ENCODE data around the gene TCN2.

The TCN2 gene

DNA sequence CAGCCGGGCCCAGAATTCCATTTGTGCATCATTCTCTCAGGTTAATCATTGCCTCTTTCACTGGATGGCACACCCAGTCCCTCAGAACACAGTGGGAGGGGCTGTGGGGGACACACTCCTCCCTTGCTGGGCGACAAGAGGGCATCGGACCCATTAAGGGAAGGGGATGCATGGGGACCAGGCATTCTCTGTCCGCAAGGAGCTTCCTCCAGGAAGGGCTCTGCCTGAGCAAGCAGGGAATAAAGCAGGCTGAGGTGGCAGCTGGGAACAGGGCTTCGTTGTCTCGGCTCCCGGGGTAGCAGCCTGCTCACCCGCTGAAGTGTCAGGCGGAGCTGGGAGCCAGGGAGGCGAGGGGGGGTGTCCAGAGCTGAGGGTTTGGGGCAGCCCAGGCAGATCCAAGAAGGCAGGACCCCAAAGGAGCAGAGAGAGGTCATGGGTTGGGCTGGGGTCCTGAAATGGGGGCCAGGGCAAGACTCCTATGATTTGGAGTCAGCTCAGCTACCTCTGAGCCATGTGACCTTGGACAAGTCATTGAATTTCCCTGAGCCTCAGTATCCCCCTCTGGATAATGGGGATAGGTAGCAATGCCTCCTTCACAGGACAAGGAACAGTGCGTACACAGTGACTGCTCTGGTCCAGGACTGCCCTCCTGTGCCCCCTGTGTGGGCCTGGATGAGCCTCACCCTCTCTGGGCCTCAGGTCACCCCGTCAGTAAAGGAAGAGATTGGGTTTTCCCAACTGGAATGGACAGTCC lies 34.0 kb upstream of the TCN2 start:
- TF ChIP-seq, protein P1, sequence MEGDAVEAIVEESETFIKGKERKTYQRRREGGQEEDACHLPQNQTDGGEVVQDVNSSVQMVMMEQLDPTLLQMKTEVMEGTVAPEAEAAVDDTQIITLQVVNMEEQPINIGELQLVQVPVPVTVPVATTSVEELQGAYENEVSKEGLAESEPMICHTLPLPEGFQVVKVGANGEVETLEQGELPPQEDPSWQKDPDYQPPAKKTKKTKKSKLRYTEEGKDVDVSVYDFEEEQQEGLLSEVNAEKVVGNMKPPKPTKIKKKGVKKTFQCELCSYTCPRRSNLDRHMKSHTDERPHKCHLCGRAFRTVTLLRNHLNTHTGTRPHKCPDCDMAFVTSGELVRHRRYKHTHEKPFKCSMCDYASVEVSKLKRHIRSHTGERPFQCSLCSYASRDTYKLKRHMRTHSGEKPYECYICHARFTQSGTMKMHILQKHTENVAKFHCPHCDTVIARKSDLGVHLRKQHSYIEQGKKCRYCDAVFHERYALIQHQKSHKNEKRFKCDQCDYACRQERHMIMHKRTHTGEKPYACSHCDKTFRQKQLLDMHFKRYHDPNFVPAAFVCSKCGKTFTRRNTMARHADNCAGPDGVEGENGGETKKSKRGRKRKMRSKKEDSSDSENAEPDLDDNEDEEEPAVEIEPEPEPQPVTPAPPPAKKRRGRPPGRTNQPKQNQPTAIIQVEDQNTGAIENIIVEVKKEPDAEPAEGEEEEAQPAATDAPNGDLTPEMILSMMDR (IDR thresholded peaks at IDR 0.05; ENCODE audit: borderline replicate concordance, insufficient read depth, low read depth, low read length): no peak
- H3K4me3 ChIP-seq (ENCODE audit: low read depth, low read length): no peak overlapping the region

DNA sequence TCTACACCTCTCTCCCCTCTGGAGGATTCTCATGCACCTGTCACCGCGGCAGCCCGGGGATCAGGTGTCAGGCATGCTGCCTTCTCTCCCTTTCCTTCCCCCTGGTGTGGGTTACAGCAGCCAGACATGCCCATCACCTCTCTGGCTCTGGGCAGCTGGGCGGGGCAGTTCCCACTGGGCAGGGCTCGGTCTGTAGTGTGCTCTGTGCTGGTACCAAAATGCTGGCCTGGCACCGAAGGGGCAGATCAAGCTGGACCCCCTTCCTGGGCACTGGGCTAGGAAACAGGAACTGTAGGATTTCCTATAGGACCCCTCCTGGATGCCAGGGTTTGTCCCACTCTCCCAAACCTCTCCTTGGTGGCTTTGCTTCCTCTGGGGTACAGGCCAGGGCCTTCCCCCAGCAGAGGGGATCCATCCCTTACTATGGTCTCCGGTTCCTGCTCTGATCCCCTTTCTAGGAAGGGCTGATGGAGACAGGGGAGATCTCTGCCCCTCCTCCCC lies 33.3 kb upstream of the TCN2 start:
- no peak overlapping the region for H3K4me3 ChIP-seq (ENCODE audit: low read depth, low read length)
- TF ChIP-seq, protein P1 (IDR thresholded peaks at IDR 0.05; ENCODE audit: borderline replicate concordance, insufficient read depth, low read depth, low read length): no peak

DNA sequence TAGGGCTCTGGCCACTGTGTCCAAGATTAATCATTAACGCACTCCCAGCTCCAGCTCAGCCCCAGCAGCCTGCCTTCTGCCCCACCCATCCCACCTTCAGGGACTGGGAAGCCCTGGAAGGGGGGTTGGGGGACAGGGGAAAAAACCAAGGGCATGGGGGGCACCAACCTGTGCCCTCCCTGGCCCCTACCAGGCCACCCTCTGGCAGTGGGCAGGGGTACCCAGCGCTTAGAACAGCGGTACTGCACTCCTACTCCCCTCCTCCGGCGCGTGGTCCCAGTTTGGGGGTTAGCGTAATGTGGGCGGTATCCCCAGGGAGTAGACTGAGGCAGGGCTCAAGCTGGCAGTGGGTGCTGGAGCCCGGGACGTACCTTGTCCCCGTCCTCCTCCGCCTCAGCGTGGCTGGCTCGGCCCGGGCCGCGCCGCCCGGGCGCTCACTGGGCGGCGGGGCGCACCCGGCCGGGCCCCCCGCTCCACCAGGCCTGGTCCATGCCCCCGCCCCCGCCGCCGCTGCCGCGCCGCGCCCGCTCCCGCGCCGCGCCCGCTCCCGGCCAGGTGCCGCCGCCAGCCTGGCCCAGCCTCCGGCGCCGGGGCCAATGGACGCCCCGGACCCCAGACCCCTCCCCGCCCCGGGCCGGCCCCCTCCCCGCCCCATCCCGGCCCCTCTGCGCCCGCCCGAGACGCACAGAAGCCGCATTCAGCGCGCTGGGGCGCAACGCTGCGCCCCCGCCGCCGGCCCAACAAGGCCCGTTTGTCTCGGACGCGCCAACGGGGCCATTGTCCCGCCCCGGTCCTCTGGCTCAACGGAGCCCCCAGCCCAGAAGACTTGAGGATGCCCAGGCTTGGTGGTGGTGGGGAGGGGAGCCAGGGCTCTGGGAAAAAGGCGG lies 32.6 kb upstream of the TCN2 start, which contains the start of gene GAL3ST1:
TSS of gene GAL3ST1 (minus strand) at position 571 of the 887 bp plus-strand sequence. CDS start 17,273 bp downstream, outside the sequence.
- TF ChIP-seq, protein P1 (IDR thresholded peaks at IDR 0.05; ENCODE audit: borderline replicate concordance, insufficient read depth, low read depth, low read length): no peak
- no peak within 1 kb of the TSS for H3K4me3 ChIP-seq (ENCODE audit: low read depth, low read length)

DNA sequence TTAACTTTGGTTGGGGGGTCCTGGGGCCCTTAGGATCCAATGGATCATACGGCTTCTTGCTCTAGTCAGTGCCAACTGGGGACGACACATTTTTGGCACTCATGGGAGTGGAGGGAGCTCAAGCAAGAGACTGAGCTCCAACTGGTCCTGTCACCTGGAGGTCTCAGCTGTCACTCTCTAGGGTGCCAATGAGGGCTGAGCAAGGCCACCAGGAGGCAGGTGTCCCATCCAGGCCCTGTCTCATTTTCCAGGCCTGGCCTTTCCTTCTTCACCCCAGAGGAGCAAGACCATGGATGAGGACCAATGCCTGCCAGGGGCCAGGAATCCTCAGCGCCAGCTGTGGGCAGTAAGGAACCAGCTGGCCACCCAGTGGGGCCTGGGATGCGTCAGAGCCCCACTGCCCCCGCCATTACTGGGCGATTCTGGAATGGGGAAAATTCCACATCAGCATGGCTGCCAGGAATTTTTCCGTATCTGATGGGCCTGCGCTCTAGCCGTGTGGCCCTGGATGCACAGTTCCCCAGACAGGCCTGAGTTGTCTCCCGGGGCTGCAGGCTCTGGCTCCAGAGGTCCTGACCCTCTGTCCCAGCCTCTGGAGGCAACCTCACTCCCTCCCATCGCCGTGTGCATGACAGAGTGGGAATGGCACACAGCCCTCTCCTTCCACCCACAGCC lies 31.8 kb upstream of the TCN2 start:
- no peak overlapping the region for H3K4me3 ChIP-seq (ENCODE audit: low read depth, low read length)
- TF ChIP-seq, protein P1 (IDR thresholded peaks at IDR 0.05; ENCODE audit: borderline replicate concordance, insufficient read depth, low read depth, low read length): no peak

DNA sequence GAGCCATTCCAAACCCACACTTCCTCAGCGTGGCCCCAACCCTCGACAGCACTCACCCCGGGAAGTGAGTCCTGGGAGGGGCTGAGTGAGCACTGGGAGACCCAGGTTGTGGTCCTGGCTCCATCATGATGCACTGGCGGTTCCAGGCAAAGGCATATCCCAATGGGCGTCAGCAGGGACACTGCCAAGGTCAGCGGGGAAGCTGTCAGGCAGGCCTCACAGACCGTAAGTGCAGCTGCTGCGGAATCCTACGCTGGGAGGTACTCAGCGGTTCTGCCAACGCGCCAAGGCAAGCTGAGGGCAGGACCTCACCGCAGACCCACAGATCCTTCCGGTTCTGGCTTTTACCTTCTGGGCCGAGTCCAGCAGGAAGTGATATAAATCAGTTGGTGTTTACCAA lies 31.1 kb upstream of the TCN2 start:
- no peak overlapping the region for H3K4me3 ChIP-seq (ENCODE audit: low read depth, low read length)
- TF ChIP-seq, protein P1 (IDR thresholded peaks at IDR 0.05; ENCODE audit: borderline replicate concordance, insufficient read depth, low read depth, low read length): no peak

DNA sequence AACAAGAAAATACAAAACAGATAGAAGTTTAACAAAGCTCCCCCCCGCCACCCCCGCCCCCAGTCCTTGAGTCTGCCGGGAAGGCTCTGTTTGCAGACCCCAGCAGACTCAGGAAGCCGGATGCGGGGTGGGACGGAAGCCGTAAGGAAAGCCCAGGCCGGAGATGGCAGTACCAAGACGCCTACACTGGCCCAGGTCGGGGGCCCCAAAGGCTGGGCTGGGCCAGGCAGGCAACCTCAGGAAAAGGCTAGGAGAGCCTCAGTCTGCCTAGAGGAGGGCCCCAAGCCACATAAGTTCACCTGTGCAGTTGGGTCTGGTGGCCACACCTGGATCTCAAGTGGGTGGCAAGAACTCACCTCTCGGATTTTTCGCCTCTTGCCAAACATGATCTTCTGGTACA lies 28.5 kb upstream of the TCN2 start:
- TF ChIP-seq, protein P1 (IDR thresholded peaks at IDR 0.05; ENCODE audit: borderline replicate concordance, insufficient read depth, low read depth, low read length): no peak
- H3K4me3 ChIP-seq (ENCODE audit: low read depth, low read length): no peak overlapping the region

Data from GM12875 (cell line).